AG08396 (cell line): ENCODE data around the gene ETFA.
A peak's percentile ranks its signal among the peaks of the same experiment; 100 is the strongest.

ENCODE experiments used
- DNase-seq: peaks from one replicate; pipeline ENCODE4 v3.0.0; 2012; ENCODE audit warnings: low spot score, mixed read lengths

The ETFA gene

DNA sequence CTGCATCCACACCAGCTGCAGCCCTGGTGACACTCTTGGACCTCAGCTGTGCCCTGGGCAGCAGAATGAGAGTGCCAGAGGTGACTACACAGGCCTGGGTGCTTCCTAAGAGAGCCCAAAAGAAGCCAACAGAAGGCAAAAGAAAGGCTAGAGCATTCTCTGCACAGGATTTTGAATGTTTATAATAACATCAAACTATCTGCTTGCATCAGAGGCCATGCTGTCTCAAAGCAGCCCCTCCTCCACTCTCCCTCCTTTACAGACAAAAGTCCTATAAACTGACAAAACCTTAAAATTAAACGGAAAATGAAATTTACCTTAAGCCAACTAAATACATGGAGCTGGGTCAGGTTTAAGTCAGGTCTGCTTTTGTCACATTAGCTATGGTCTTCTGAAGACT, 95.6 kb downstream of the ETFA start:
- DNase-seq = no peak

- DNase-seq = no peak
These were observed 101.3 kb downstream of the ETFA start for GRCh38 chr15:76209942-76210341.

DNA sequence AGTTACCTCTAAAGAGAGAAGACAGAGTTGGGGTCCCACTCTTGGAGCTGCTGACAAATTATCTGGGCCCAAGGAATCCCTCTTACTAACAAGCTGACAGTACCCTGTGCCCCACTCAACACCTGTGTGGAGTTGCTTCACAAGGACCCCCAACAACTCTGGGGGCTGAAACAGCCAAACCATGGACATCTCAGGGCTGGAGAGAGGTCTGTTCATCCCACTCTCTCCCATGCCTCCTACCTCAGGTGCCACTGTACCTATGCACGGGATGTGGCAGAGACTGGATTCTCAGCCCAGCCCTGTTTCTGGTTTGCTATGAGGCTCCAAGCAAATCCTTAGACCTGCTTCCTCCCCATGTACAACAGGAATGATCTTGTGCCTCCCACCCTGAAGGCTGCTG, 101.7 kb downstream of the ETFA start:
- no peak for DNase-seq

DNA sequence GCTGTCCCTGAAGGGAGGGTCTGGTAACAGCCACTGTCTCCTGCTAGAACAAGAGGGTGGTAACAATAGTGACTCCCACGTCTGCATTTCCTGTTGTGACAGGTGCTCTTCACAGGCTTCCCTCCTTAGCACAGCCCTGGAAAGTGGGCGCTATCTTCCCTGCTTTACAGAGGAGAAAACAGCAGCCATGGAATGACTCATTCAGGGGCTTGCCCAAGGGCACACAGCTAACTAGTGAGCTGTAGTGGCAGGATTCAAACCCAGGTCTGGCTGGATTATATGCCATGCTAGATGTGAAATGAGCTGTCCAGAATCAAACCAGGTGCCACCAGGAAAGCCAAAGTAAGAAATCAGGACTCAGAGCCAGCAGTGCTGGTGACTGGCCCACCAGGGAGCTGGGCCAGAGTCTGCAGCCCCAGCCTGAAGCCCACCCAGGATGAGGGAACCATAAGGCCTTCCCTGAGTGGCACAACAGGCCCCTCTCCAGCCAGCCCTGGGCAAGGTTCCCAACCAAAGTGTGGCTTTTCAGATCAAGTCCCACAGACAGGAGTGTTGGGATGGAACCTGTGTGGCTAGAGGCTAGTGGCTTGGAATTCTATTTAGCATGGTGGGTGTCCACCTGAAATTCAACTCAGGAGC, 102.4 kb downstream of the ETFA start:
- DNase-seq = no peak

- DNase-seq = no peak
These were observed 103.0 kb downstream of the ETFA start for GRCh38 chr15:76208084-76208785.

DNA sequence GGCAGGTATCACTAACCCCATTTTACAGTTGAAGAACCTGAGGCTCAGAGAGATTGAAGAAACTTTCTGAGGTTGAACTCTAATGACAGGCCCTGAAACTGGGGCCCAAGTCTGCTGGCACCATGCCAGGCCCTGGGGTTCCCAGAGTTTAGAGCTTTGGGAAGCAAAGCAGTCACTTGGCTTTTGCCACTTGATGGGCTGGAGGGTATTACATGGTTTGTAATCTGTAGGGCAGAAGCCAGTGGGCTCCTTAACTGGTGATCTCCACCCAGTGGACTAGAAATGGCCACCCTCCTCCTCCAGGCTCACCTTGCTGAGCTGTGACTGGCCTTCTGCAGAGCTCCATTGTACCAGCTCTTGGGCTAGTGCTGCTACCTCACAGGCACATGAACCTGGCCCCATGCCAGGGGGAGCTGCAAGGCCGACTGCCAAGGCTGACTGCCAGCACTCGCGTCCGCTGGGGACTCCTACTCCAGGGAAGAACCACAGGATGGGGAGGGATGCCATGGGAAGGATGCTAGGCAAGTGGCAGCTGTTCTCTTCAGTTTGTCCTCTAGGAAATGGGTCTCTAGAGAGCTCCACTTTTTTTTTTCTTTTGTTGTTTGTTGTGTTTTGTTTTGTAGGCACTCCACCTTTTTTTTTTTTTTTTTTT, 104.8 kb downstream of the ETFA start:
- DNase-seq = no peak

DNA sequence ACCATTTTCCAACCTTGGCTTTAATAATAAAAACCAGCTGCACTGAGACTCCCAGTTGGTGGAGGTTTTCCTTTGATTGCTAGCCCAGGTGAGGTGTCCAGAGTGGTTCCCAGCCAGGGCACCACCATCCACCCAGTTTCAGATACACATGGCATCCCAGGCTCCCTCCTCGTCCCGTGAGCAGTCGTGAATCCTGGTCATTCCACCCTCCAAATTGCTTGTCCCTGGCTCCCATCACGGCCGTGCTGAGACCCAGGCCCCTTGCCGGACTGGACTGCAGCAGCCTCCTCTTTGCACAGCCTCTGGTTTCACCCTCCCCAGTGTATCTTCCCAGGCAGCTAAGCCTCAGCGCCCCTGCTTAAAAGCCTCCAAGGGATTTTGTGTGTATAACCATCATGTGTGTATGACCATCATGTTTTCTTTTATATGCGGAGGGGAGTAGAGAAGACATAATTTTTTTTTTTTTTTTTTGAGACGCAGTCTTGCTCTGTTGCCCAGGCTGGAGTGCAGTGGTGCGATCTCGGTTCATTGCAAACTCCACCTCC, 106.3 kb downstream of the ETFA start:
- DNase-seq = no peak

GRCh38 chr15:76204109-76204845, 107.0 kb downstream of the ETFA start:
- DNase-seq = no peak

DNA sequence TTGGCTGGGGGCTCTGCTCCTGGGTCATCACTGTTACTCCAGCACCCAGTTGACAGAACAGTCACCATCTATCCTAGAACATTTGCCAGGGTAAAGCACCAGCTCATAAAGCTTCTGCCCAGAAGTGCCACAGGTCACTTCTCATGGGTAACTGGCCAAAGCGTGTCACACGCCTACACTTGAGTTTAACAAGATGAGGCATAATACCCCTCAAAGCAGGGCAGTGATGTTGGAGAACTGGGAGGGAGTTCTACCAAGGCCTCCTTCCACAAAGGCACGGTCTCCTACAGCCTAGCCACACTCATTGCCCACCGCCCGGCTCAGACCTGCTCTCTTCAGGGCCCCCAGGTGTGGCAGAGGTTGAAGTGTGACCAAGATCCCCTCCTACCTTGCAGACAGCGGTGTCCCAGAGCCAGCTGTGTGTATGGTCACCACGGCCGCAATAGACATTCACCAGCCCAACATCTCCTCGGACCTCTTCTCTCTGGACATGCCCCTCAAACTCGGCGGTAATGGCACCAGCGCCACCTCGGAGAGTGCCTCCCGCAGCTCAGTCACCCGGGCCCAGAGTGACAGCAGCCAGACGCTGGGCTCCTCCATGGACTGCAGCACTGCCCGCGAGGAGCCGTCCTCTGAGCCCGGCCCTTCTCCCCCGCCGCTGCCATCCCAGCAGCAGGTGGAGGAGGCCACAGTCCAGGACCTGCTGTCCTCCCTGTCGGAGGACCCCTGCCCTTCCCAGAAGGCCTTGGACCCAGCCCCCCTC, 107.7 kb downstream of the ETFA start:
- no peak for DNase-seq

DNA sequence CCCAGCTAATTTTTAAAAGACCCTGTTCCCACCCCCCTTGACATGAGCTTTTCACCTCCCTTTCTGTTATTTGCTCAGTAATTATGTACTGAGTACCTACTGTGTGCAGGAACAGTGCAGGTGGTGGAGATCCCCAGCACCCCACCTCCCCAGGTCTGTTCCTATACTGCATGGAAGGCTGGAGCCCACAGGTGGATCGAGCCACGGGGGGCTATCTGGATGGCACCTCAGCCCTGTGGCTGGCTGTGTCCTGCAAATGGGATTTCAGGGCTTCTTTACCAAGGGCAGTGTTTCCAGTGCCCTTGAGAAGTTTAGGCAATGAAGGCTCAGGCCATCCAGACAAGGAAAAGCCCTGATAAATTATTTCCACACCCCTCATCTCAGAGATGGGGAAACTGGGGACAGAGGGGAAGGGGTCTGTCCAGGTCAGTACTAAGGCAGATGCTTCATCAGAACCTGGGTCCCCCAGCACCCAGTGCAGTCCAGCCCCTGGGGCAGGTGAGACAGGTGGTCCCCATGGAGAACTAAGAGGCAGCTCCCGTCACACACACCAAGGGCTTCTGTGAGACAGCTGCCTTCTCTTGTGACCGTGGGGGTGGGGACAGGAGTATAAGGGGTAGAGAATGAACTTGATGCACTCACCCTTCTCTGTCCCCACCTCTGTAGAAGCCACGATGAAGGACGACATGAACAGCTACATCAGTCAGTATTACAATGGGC, 109.6 kb downstream of the ETFA start:
- no peak for DNase-seq

DNA sequence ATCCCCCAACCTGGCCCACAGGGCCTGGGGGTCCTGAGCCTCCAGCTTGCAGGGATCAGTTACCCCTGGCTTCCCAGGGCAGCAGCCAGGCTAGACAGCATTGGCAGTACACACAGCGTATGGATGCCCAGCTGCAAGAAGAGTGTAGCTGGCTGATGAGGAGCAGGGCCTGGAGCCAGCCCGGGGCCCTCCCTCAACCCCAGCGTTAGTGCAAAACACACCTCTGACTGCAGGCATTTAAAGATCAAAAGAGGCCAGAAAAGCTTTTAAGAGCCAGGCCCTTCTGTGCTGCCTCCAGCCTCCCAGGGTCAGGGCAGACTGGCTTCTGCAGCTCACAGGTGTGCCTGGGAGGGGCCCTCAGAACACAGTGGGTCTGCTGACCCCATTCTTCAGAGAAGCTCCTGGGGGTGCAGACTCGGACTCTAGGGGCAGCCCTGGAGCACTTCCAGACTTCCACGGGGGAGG, 110.6 kb downstream of the ETFA start:
- no peak for DNase-seq

GRCh38 chr15:76200083-76200465, 111.2 kb downstream of the ETFA start:
- no peak for DNase-seq

- peak; percentile 82 for DNase-seq
These were observed 111.9 kb downstream of the ETFA start for GRCh38 chr15:76199106-76200082.

DNA sequence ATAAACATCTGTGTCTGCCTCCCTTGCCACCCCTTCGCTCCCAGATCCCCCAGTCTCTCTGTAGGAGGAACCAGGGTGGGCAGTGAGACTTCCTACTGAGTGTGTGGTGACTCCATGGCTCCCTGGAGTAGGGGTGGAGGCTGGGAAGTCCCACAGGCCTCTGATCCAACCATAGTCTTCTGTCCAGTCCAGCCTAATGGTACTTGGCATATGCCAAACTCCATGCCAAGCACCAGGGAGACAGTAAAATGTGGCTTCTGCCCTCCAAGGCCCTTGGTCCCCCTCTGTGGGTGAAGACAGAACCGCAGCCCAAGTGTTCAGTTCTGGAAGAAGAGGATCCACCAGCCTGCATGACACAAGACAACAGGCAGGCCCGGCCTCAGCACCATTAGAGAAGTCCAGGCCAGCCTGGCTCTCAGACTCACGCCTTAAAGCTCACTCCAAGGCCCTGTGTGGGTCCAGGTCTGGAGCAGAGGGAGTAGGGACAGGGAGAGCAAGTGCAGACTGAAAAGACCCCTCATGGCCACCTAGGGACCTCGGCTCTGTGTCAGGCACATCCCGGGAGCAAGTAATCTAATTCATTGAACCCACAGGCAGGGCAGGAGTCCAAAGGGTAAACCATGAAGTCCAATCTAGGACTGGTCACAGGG, 112.7 kb downstream of the ETFA start:
- no peak for DNase-seq

GRCh38 chr15:76197703-76198455, 113.4 kb downstream of the ETFA start:
- no peak for DNase-seq

DNA sequence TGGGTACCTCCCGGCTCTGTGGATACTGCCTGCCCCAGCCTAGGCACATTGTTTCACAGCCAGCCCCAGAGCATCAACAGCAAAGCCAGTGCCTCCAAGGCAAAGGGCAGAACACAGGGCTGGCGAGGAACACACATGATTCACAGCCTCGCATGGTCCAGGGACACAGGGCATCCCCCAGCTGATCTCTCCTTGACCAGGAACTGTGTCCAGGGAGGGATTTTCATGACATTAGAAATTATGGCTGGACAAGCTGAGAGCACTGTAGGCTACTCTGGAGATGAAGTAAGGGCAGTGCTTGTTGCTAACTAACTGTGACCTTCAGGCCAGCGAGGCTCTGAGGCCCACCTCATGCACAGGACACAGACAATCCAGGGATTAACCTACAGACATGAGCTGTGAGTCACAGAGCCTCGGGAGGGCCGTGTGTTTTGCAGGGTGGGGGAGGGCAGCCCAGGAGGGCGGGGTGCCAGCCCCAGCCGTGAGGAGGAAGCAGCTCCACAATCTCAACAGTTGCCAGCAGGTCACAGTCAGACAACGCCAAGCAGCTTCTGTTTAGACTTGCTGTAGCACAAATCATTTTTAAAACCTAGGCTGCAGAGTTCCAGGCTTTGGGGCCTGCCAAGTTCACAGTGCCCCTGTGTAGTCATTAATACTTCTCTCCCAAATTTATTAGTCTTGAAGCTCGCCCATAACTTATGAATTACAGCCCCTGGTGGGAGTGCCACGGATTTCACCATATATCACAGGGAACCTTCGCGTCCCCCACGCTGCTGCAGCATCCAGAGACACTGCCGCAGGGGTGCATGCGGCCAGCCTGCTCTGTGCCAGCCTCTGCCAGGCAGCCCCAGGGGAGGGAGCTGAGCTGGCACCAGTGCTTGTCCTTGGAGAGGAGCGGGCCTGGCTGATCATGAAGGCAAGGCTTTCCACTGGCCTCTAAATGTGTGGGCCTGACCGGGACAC, 114.7 kb downstream of the ETFA start:
- DNase-seq = peak; percentile 89
